GM18499 (cell line): ENCODE measurements around the gene BSPRY.
"Not testable (repeated sequence)": the region's sequence is repeated elsewhere in the genome, so short reads cannot be mapped to it uniquely, and the experiment has no call there.

Experiments used
- ATAC-seq: cut with Tn5 transposase; IDR thresholded peaks from one replicate; pipeline ENCODE4 v1.9.1; 2021; ENCODE audit warnings: moderate number of reproducible peaks; ENCODE audit not compliant: insufficient read depth, unreplicated experiment

Gene BSPRY

GRCh38 chr9:113340011-113340699 is 9.2 kb upstream of the BSPRY start, which contains the start of gene WDR31:
TSS of gene WDR31 (minus strand) at chr9:113340275. CDS start at chr9:113332022, 8,253 bp downstream.
- peak; percentile 71 for ATAC-seq

DNA sequence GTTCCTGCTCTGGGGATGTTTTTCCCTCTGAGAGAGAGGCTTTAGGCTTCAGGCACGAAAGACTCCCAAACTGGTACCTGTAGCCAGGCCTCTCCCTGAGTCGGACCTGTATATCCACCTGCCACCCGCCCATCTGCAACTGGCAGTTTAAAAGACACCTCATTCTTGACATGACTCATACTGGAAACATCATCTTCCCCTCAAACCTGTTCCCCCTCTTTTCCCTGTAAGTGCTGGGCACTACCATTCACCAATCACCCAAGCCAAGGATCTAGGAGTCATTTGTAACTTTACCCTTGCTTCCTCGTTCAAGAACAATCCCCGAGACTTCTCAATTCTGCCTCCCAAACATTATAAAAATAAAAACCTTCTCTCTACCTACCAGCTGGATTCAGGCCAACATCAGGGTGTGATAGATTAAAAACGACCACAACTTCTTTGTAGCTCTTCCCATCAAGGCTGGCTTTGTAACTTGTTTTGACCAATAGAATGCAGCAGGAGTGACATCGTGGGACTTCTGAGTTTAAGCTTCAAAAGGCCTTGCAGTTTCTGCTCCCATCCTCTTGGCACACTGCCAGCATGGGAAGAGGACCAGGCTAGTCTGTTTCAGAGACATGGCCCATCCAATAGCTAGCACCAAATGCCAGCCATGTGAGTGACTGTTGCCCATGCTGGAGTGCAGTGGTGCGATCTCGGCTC is 7.5 kb upstream of the BSPRY start:
- ATAC-seq: no peak

- no peak for ATAC-seq
Measured at GRCh38 chr9:113343732-113344231, 5.6 kb upstream of the BSPRY start.

DNA sequence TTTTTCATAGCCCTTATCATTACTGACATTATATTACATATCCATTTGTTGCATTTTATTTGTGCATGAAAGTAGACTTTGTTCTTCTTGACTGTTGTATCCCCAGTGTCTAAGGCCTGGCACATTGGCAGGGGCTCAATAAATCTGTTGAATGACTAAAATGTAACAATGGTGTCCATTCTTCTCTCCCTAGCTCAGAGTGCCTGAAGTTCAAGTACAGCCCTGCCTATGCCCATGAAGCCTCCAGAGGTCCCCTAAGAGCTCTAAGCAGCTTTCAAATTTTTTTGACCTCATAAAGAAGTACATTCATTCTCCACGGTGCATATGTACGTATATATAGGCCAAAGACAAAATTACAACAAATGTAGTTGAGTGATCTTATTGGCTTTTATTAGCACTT is 4.2 kb upstream of the BSPRY start:
- ATAC-seq: no peak

- ATAC-seq: no peak
Measured at GRCh38 chr9:113345671-113346070, 3.7 kb upstream of the BSPRY start.

GRCh38 chr9:113348437-113348836 is 904 bp upstream of the BSPRY start:
- ATAC-seq: no peak

- ATAC-seq: no peak
Measured at GRCh38 chr9:113349066-113349444, 286 bp upstream of the BSPRY start.

DNA sequence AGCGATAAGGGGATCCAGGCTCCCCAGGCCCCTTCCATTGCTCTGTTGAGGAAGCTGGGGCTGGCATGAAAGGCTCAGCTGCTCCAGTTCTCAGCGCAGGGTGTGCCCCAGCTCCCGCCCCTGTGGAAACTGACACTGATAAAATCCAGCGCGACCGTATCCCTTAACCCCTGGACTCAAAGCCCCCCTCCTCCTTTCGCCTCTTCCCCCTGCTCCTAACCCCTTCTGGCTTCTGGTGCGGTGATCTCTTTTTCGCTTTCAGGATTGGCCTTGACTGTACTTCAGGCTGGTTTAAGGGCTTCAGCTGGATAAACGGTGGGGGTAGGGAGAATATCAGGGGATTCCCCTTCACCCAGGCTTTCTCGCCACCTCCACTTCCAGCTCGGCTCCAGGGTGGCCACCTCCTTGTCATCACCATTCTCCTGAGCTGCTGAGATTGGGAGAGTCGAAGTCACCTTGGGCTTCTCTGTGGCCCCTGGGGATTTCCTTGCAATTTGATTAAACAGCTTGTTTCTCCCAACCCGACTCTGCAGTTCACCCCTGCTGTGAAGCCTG is 843 bp downstream of the BSPRY start:
- no peak for ATAC-seq

DNA sequence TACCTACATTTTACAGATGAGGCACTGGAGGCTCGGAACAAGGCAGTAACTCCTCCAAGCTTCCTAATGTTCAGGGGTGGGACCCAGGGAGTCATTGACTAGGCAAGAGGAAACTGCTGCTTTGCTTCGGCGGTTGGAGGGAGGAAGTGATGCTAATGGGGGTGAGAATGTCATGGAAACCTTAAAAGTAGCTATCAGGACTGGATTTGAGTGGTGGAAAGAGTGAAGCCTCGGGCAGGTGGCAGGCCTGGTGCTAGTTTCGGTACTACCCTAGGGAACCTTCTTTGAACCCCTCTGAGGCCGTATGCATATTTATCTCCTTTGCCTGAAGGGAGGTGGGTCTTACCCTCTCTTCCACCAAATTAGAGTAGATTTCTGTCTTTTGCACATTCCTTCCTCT is 1.6 kb downstream of the BSPRY start:
- ATAC-seq: no peak

DNA sequence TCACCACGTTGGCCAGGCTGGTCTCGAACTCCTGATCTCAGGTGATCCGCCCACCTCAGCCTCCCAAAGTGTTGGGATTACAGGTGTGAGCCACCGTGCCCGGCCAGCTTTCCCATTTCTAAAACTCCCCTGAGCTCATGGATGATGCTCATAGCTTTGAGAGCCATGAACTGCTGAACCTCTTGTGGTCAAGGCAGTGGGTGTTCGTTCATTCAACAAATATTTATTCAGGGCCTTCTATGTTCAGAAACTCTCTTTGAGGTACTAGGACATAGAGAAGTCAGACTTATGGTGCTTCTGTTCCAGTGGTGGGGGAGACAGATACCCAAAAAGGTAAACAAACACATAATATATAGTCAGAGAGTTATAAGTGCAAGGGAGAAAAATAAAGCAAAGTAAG is 2.7 kb downstream of the BSPRY start:
- ATAC-seq: no peak

DNA sequence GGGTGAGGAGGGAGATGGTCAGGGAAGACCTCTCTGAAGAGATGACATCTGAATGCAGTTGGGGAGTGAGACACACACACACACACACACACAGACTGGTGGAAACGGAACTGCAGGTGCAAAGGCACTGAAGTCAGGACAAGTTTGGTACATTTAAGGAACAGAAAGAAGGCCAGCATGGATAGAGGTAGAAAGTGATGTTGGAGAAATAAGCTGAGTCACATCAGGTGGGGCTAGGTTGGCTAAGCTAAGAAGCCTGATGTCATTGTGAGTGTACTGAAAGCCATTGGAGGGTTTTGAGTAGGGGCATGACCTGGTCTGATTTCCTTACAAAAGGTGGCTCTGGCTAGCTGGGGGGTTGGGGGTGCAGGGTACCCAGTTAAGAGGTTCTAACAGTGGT is 3.1 kb downstream of the BSPRY start:
- no peak for ATAC-seq

DNA sequence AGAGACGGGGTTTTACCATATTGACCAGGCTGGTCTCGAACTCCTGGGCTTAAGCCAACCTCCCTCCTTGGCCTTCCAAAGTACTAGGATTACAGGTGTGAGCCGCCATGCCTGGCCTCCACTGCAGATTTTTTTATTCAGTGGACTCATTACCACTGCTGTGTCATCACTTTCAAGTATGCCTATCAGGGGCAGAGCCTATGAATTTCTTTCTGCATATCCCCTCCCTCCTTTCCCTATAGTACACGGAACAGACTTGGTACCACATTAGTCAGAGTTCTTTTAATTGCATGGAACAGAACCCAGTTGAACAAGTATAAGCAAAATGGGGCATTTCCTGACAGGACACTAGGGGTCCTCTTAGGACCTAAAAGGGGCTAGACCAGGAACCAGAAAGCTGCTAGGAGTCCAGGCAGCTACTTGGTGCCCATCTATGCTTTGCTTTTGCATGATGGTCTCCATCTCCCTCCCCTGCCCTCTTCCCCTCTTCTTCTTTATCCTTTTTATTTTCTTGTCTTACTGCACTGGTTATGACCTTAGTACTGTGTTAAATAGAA is 5.8 kb downstream of the BSPRY start:
- no peak for ATAC-seq

DNA sequence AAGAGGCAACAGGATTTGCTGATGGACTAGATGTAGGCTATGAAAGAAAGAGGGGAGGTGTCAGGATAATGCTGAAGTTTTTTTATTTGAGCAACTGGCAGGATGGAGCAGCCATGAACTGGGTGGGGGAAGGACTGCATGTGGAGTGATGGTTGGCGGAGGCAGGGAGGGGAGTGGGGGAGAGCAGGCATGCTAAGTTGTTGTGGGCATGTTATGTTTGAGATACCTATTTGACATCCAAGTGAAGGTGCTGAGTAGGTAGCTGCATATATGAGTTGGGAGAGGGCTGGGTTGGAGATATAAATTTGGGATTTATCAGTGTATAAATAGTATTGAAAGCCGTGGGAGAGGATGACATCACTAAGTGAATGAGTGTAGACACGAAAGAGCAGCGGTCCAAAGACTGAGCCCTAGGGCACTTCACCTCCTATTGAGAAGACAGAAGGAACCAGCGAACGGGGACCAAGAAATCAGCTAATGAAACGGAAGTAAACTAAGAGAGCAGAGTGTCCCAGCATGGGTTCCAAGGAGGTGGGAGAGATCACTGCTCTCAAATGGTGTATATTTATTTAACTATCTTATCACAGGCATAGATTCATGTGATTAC is 7.4 kb downstream of the BSPRY start:
- no peak for ATAC-seq

GRCh38 chr9:113359385-113359784 is 10.0 kb downstream of the BSPRY start:
- ATAC-seq: no peak

- ATAC-seq: no peak
Measured at GRCh38 chr9:113360242-113360842, 11.0 kb downstream of the BSPRY start.

DNA sequence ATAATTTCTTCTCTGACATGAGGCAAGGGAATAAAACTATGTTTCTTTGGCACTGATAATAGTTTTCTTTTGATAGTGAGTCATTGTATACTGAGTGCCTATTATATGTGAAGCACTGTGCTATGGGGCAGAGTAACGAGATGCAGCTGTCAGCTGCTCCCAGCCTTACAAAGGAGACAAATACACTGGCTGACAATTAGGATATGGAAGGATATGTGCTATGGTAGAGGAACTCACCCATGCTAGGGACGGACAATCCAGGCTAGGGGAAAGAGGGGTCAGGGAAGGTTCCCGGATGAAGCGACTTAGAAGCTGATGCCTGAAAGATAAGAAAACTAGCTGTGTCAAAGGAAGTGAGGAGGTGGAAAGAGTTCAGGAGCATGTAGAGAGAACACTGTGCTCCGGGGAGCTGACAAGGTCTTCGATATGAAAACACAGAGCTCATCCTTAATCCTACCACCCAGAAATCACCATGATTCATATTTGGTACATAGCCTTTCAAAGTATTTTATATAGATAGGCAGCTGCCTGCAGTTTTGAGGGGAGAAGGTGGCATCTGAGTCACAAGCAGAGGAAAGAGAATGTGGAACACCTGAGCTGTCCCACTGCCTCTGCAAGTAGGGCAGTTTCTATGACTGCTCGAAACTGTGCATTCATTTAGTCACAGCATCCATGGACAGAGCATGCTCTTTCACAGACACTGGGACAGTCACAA is 12.1 kb downstream of the BSPRY start:
- no peak for ATAC-seq

DNA sequence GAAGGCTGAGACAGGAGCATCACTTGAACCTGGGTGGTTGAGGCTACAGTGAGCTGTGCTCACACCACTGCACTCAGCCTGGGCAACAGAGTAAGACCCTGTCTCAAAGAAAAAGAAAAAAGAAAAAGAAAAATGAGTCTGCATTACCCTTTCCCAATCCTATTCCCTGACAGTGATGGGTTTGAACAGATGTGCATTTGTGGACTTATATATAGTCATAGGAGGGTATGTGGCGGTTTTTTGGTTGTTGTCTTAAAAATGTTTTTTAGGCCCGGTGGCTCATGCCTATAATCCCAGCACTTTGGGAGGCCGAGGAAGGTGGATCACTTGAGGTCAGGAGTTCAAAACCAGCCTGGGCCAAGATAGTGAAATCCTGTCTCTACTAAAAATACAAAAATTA is 14.0 kb downstream of the BSPRY start:
- no peak for ATAC-seq

DNA sequence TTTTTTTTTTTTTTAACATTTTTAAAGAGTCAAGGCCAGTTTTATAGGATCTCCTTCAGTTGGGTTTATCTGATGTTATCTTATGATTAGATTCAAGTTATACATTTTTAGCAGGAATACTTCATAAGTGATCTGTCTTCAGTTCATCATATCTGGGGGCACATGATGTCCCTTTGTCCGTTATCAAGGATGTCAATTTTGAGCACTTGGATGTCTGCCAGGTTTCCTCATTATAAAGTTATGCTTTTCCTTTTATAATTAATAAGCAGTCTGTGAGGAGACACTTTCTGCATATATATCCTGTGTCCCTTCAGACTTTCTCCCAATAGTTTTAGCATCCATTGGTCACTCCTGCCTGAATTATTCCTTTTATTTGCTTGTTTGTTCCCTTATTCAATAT is 15.6 kb downstream of the BSPRY start:
- ATAC-seq: no peak

DNA sequence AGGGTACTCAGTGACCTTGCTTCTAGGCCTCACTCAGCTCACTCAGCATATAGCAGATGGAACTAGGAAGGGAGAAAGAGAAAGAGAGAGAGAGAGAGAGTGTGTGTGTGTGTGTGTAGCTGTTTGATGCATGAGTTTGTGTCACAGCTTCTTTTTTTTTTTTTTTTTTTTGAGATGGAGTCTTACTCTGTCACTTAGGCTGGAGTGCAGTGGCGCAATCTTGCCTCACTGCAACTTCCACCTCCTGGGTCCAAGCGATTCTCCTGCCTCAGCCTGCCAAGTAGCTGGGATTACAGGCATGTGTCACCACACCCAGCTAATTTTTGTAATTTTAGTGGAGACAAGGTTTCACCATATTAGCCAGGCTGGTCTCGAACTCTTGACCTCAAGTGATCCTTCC is 16.3 kb downstream of the BSPRY start:
- ATAC-seq: not testable (repeated sequence)
